ENCODE measurements around the gene LEFTY1.
"Not testable (repeated sequence)": the region's sequence is repeated elsewhere in the genome, so short reads cannot be mapped to it uniquely, and the experiment has no call there.

The LEFTY1 gene, protein sequence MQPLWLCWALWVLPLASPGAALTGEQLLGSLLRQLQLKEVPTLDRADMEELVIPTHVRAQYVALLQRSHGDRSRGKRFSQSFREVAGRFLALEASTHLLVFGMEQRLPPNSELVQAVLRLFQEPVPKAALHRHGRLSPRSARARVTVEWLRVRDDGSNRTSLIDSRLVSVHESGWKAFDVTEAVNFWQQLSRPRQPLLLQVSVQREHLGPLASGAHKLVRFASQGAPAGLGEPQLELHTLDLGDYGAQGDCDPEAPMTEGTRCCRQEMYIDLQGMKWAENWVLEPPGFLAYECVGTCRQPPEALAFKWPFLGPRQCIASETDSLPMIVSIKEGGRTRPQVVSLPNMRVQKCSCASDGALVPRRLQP

DNA sequence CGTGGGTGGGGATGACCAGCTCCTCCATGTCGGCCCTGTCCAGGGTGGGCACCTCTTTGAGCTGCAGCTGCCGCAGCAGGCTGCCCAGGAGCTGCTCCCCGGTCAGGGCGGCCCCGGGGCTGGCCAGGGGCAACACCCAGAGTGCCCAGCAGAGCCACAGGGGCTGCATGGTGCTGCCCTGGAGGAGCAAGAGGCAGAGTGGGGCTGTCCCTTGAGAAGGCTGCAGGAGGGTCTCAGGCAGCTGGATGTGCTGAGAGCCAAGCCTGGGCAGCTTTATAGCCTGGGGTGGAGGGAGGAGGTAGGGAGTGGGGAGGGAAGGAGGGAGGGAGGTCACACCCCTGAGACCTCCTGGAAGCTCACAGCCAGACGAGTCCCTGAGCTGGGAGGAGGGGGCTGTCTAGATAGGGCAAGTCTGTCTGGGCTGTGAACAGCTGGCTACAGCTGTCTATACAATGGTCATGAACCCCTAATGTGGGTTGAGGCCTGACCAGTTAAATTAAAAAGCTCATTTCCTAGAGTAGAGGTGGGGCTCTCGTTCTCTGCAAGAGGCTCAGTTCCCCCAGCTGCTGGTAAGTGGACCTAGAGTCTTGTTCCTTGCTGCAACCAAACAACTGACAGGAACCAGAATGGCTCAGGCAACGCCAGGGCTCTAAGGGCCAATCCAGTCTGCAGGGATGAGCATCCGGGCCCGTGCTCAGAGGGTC lies at the start of gene LEFTY1:
TSS of gene LEFTY1 (minus strand) at position 249 of the 704 bp plus-strand sequence. CDS start at position 169, 80 bp downstream.
- Histone ChIP-seq H3K9me3 (ENCODE audit: low read length) (no peaks in the 10 kb centered on the region), H3K4me1 (ENCODE audit: insufficient read depth, low read length) (no peaks in the 10 kb centered on the region), H3K4me3 (ENCODE audit: low read depth in 1 of 2, low read length in 2 of 2) (no peak within 1 kb of the TSS), H3K27me3 (ENCODE audit: control insufficient read depth in 1 of 2, insufficient read depth in 2 of 2, low read length in 2 of 2) (no peaks in the 10 kb centered on the region), H3K9ac (ENCODE audit: low read length) (no peak within 1 kb of the TSS), H3K27ac (ENCODE audit: low read depth, low read length) (no peak within 1 kb of the TSS), H3K36me3 (ENCODE audit: insufficient read depth, low read length) (no peaks in the 10 kb centered on the region)

DNA sequence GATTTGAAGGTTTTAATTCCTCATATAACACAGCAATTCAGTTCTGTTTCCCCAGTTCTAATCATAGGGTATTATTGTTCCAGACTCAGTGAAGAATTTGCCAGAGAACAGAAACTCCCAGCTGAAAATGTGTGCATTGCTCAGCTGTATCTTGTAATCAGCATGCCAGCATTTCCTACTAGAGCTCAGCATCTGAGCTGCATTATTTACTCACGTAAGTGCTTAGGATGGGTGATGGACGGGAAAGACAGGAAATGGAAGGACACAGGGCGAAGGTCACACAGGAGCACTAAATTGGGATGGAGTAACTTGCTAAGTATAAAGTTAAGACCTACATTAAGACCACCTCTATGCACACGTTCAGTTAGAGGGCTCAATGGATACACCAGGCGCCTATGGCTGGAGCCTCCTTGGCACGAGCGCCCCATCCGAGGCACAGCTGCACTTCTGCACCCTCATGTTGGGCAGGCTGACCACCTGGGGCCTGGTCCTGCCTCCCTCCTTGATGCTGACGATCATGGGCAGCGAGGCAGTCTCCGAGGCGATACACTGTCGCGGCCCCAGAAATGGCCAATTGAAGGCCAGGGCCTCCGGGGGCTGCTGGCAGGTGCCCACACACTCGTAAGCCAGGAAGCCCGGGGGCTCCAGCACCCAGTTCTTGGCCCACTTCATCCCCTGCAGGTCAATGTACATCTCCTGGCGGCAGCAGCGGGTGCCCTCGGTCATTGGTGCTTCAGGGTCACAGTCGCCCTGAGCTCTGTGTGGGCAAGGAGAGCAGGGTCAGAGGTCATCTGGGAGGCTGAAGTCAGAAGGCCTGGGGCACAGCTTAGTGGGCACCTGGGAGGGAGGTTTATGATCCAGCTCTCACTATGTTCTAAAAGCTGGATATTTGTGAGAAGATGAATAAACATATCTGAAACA lies 48.4 kb upstream of the LEFTY1 start:
- no peaks in the 10 kb centered on the region for H3K27me3 ChIP-seq (ENCODE audit: control insufficient read depth in 1 of 2, insufficient read depth in 2 of 2, low read length in 2 of 2)
- no peak overlapping the region for H3K27ac ChIP-seq (ENCODE audit: low read depth, low read length)
- no peak overlapping the region for H3K4me3 ChIP-seq (ENCODE audit: low read depth in 1 of 2, low read length in 2 of 2)
- H3K4me1 ChIP-seq (ENCODE audit: insufficient read depth, low read length): peaks cover 15% of the 10 kb centered on the region
- H3K36me3 ChIP-seq (ENCODE audit: insufficient read depth, low read length): no peaks in the 10 kb centered on the region
- no peaks in the 10 kb centered on the region for H3K9me3 ChIP-seq (ENCODE audit: low read length)
- H3K9ac ChIP-seq (ENCODE audit: low read length): no peak overlapping the region

DNA sequence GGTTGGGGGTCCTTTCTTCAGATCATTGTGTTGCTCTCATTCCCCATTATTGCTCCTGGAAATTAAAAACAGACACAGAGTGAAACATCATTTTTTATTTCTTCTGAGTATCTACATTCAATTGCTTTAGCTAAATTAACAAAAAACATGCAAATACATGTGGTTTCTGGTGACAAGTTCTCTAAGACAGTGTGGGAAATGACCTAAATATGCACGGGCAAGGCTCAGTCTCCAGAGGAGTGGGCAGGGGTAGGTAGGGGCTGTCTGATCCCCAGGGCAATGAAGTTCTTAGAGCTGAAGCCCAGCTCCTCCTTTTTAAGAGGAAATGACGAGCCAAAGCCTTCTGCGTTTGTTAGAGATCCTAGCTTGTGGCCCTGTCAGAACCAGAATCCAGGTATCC lies 47.6 kb upstream of the LEFTY1 start:
- no peak overlapping the region for H3K27ac ChIP-seq (ENCODE audit: low read depth, low read length)
- H3K4me1 ChIP-seq (ENCODE audit: insufficient read depth, low read length): peaks cover 11% of the 10 kb centered on the region
- no peaks in the 10 kb centered on the region for H3K9me3 ChIP-seq (ENCODE audit: low read length)
- no peak overlapping the region for H3K9ac ChIP-seq (ENCODE audit: low read length)
- no peaks in the 10 kb centered on the region for H3K27me3 ChIP-seq (ENCODE audit: control insufficient read depth in 1 of 2, insufficient read depth in 2 of 2, low read length in 2 of 2)
- H3K4me3 ChIP-seq (ENCODE audit: low read depth in 1 of 2, low read length in 2 of 2): no peak overlapping the region
- no peaks in the 10 kb centered on the region for H3K36me3 ChIP-seq (ENCODE audit: insufficient read depth, low read length)

DNA sequence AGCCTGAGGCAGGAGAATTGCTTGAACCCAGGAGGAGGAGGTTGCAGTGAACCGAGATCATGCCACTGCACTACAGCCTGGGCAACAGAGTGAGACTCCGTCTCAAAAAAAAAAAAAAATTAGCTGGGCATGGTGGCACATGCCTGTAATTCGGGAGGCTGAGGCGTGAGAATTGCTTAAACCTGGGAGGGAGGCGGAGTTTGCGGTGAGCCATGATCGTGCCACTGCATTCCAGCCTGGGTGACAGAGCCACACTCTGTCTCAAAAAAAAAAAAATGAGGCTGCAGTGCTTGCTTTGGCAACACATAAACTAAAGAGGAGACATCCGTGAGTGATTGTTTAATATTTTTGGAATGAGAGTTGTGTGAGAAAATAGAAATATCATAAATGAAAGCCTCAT lies 47.1 kb upstream of the LEFTY1 start:
- H3K27ac ChIP-seq (ENCODE audit: low read depth, low read length); H3K9me3 ChIP-seq (ENCODE audit: low read length); H3K36me3 ChIP-seq (ENCODE audit: insufficient read depth, low read length); H3K27me3 ChIP-seq (ENCODE audit: control insufficient read depth in 1 of 2, insufficient read depth in 2 of 2, low read length in 2 of 2); H3K4me1 ChIP-seq (ENCODE audit: insufficient read depth, low read length); H3K4me3 ChIP-seq (ENCODE audit: low read depth in 1 of 2, low read length in 2 of 2); H3K9ac ChIP-seq (ENCODE audit: low read length): not testable (repeated sequence)

DNA sequence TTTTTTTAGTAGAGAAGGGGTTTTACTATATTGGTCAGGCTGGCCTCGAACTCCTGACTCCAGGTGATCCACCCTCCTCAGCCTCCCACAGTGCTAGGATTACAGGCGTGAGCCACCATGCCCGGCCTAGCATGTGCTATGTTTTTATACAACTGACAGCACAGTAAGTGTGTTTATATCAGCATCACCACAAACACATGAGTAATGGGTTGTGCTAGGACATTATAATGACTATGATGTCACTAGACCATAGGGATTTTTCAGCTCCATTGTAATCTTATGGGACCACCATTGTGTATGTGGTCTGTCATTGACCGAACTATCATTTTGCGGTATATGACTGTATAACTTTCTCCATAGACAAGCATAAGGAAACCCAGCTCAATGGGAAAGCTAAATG lies 45.8 kb upstream of the LEFTY1 start:
- H3K9ac ChIP-seq (ENCODE audit: low read length): no peak overlapping the region

DNA sequence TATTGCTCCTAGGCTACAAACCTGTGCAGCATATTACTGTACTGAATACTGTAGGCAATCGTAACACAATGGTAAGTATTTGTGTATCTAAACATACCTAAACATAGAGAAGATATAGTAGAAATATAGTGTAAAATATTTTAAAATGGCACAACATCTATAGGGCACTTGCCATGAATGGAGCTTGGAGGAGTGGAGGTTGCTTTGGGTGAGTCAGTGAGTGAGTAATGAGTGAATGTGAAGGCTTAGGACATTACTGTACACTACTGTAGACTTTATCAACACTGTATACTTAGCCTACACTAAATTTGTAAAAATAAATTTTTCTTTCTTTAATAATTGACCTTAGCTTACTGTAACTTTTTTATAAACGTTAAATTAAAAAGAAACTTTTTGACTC lies 44.1 kb upstream of the LEFTY1 start:
- Histone ChIP-seq H3K27ac (ENCODE audit: low read depth, low read length) (no peak overlapping the region), H3K4me1 (ENCODE audit: insufficient read depth, low read length) (no peaks in the 10 kb centered on the region), H3K36me3 (ENCODE audit: insufficient read depth, low read length) (no peaks in the 10 kb centered on the region)

More for the DNA sequence above, 45.8 kb upstream of the LEFTY1 start:
- Histone ChIP-seq H3K36me3 (ENCODE audit: insufficient read depth, low read length) (no peaks in the 10 kb centered on the region), H3K4me1 (ENCODE audit: insufficient read depth, low read length) (no peaks in the 10 kb centered on the region), H3K27ac (ENCODE audit: low read depth, low read length) (no peak overlapping the region), H3K27me3 (ENCODE audit: control insufficient read depth in 1 of 2, insufficient read depth in 2 of 2, low read length in 2 of 2) (no peaks in the 10 kb centered on the region), H3K9me3 (ENCODE audit: low read length) (no peaks in the 10 kb centered on the region), H3K4me3 (ENCODE audit: low read depth in 1 of 2, low read length in 2 of 2) (no peak overlapping the region)

DNA sequence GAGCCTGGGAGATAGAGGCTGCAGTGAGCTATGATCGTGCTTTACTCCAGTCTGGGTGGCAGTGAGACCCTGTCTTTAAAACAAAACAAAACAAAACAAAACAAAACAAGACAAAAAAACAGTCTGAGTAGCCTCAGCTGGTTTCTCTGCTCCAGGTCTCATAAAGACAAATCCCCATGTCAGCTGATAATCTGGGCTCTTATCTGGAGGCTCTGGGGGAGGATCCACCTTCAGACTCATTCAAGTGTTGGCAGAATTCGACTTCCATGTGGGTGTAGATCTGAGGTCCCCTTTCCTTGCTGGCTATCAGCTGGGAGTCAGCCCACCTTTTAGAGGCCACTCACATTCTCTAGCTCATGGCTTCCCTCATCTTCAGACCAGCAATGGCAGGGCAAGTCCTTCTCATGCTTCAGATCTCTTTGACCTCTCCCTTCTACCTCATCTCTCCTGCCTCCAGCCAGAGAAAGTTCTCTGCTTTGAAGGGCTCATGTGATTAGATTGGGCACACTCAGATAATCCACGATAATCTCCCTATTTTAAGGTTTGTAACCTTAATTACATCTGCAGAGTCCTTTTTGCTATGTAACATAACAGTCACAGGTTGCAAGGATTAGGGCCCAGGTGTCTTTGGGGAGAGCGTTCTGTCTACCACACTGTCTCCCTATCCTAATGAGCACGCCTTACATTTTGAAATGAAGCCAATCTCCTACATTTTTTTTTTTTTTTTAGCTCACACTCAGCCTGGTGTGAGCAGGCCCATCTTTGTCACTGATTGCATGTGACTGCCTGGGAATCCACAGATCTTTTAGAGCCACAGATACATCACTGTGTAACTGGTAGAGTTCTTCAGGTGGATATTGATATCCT lies 42.6 kb upstream of the LEFTY1 start:
- H3K36me3 ChIP-seq (ENCODE audit: insufficient read depth, low read length): no peaks in the 10 kb centered on the region
- H3K27me3 ChIP-seq (ENCODE audit: control insufficient read depth in 1 of 2, insufficient read depth in 2 of 2, low read length in 2 of 2): no peaks in the 10 kb centered on the region
- H3K4me3 ChIP-seq (ENCODE audit: low read depth in 1 of 2, low read length in 2 of 2): no peak overlapping the region
- no peak overlapping the region for H3K27ac ChIP-seq (ENCODE audit: low read depth, low read length)
- H3K4me1 ChIP-seq (ENCODE audit: insufficient read depth, low read length): no peaks in the 10 kb centered on the region
- no peak overlapping the region for H3K9ac ChIP-seq (ENCODE audit: low read length)
- no peaks in the 10 kb centered on the region for H3K9me3 ChIP-seq (ENCODE audit: low read length)

More for the DNA sequence above, 44.1 kb upstream of the LEFTY1 start:
- no peaks in the 10 kb centered on the region for H3K27me3 ChIP-seq (ENCODE audit: control insufficient read depth in 1 of 2, insufficient read depth in 2 of 2, low read length in 2 of 2)
- no peak overlapping the region for H3K4me3 ChIP-seq (ENCODE audit: low read depth in 1 of 2, low read length in 2 of 2)
- no peaks in the 10 kb centered on the region for H3K9me3 ChIP-seq (ENCODE audit: low read length)
- H3K9ac ChIP-seq (ENCODE audit: low read length): no peak overlapping the region

DNA sequence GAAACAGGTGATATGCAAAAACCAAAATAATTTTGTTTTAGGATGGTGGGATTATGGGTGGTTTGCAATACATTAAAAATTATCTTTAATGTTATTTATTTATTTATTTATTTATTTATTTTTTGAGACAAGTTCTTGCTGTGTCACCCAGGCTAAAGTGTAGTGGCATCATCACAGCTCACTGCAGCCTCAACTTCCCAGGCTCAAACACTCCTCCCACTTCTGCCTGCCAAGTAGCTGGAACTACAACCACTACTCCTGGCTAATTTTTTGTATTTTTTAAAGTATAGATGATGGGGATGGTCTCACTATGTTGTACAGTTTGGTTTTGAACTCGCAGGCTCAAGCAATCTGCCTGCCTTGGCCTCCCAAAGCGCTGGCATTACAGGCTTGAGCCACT lies 41.6 kb upstream of the LEFTY1 start:
- Histone ChIP-seq H3K27me3 (ENCODE audit: control insufficient read depth in 1 of 2, insufficient read depth in 2 of 2, low read length in 2 of 2) (no peaks in the 10 kb centered on the region), H3K9ac (ENCODE audit: low read length) (no peak overlapping the region), H3K4me3 (ENCODE audit: low read depth in 1 of 2, low read length in 2 of 2) (no peak overlapping the region), H3K36me3 (ENCODE audit: insufficient read depth, low read length) (no peaks in the 10 kb centered on the region), H3K27ac (ENCODE audit: low read depth, low read length) (no peak overlapping the region), H3K9me3 (ENCODE audit: low read length) (no peaks in the 10 kb centered on the region), H3K4me1 (ENCODE audit: insufficient read depth, low read length) (no peaks in the 10 kb centered on the region)

DNA sequence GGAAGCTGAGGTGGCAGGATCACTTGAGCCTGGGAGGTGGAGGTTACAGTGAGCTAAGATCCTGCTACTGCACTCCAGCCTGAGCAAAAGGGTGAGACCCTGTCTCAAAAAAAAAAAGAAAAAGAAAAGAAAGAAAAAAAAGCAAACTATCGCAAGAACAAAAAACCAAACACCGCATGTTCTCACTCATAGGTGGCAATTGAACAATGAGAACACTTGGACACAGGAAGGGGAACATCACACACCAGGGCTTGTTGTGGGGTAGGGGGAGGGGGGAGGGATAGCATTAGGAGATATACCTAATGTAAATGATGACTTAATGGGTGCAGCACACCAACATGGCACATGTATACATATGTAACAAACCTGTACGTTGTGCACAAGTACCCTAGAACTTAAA lies 40.5 kb upstream of the LEFTY1 start:
- H3K27me3 ChIP-seq (ENCODE audit: control insufficient read depth in 1 of 2, insufficient read depth in 2 of 2, low read length in 2 of 2); H3K9me3 ChIP-seq (ENCODE audit: low read length); H3K9ac ChIP-seq (ENCODE audit: low read length); H3K4me1 ChIP-seq (ENCODE audit: insufficient read depth, low read length); H3K36me3 ChIP-seq (ENCODE audit: insufficient read depth, low read length); H3K4me3 ChIP-seq (ENCODE audit: low read depth in 1 of 2, low read length in 2 of 2); H3K27ac ChIP-seq (ENCODE audit: low read depth, low read length): not testable (repeated sequence)

DNA sequence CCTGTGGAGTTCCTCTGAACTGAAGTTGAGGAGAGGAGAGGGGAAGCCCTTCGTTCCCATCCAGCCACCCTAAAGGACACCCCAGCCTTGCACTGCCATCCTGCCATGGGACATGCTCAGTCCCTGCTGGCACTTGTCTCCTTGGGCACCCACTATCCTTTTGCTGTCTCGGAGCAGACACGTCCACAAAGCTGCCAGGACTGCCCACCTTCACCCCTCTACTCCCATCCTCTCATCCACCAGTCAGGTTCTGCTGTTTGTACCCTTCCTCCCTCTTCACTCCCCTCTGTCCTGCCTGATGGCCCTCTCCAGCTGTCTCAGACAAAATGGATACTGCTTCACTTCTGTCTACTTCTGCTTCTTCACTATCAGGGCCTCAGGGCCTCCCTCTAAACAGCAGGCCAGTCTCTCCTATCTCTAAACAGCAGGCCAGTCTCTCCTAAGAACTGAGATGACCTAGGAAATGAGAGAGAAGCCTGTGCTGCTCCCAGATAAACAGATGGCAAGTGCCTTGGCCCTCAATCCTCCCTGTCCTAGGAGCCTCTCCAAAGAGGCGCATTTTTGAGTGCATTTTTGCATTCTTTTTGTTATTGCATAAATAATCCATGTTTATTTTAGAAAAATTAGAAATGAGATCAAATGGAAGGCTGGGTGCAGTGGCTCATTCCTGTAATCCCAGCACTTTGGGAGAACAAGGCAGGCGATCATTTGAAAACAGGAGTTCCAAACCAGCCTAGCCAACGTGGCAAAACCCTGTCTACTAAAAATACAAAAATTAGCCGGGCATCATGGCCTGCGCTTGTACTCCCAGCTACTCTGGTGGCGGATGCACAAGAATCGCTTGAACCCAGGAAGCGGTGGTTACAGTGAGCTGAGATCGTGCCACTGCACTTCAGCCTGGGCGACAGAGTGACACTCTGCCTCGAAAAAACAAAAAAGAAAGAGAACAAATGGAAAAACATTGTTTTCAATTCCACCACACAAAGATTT lies 39.5 kb upstream of the LEFTY1 start:
- H3K27ac ChIP-seq (ENCODE audit: low read depth, low read length): no peak overlapping the region
- H3K9me3 ChIP-seq (ENCODE audit: low read length): no peaks in the 10 kb centered on the region
- no peak overlapping the region for H3K9ac ChIP-seq (ENCODE audit: low read length)
- H3K36me3 ChIP-seq (ENCODE audit: insufficient read depth, low read length): no peaks in the 10 kb centered on the region
- H3K4me3 ChIP-seq (ENCODE audit: low read depth in 1 of 2, low read length in 2 of 2): no peak overlapping the region
- H3K27me3 ChIP-seq (ENCODE audit: control insufficient read depth in 1 of 2, insufficient read depth in 2 of 2, low read length in 2 of 2): no peaks in the 10 kb centered on the region
- peaks cover under 1% of the 10 kb centered on the region for H3K4me1 ChIP-seq (ENCODE audit: insufficient read depth, low read length)
